Measurements from ENCODE around the gene LARP4B.
A peak's percentile ranks its signal among the peaks of the same experiment; 100 is the strongest.
"Not testable (repeated sequence)": the region's sequence is repeated elsewhere in the genome, so short reads cannot be mapped to it uniquely, and the experiment has no call there.

The LARP4B gene

GRCh38 chr10:786633-787474, 144.7 kb downstream of the LARP4B start:
- no peak for DNase-seq (ENCODE audit: low spot score)

GRCh38 chr10:785861-786214, 145.7 kb downstream of the LARP4B start:
- no peak for DNase-seq (ENCODE audit: low spot score)

DNA sequence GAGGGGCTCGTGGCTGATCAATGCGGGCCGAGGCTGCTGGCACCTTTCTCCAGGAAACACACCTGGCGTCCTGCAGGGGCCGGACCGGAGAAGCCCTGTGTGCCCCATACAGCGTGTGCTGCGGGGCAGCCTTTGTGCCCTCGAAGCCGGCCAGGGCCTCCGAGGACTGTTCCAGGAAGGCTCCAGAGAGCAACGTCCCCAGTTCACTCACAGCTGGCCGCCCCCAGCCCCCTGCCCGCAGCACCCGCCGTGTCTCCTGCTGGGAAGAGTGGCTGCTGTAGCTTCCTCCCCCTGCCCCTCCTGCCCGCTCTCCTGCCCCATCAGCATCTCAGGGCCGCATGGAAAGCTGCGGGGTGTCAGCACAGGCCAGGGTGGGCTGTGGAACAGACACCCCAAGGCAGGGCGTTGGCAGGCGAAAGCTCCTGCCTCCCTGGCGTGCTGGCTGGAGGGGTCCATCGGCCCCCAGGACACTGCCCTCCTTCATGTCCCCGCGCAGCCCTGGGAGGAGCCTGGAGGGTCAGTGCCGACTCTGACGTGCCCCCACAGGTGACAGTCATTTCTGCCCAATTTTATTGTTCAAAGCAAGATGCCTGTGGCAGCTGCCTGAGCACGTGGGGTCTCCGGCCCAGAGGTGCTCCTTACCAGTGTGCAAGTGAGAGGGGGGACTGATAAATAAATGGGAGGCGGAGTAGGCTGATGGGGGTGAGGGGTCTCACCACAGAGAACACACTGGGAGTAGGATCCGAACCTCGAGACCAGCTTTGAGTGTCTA, 146.2 kb downstream of the LARP4B start:
- no peak for DNase-seq (ENCODE audit: low spot score)

- peak; percentile 31 for DNase-seq (ENCODE audit: low spot score)
These were observed 147.0 kb downstream of the LARP4B start for GRCh38 chr10:784403-785088.

DNA sequence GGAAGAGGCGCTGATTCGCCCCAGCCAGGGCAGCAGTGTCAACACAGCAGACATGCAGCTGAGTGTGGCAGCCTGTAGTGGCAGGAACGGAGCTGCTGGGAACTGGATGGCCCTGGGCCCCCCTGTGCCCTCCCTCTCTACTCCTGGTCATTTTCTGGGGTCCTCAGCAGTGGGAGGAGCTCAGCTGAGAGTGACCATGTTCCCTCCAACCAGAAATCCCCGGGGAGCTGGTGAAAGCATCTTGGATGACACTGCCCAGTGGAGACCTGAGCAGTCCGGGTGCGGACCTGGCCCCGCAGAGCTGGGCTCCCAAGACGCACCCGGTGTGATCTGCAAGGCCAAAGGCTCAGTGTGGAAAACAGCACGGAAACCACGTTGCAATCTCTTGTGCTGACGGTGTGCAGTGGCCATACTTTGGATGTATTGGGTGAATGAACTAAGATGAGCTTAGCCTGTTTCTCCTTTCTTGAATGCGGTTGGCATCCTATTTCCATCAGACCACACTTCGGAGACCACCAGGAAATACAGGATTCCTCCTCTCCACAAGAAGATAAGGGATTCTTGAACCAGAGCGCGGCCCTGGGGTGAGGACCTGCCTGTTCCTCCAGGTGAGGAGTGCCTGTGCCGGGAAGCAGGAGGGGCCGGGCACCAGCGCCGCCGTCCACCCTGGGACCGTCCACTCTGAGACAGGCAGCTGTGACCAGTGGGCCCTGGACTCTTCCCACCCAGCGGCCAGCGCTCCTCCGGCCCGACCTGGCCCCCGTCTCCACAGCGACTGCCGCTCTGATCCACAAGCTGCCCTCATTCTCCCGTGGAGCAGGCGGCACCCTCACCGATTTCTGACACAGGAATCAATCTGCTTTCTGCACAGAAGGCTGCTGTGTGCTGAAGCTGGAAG, 148.5 kb downstream of the LARP4B start:
- no peak for DNase-seq (ENCODE audit: low spot score)

- DNase-seq (ENCODE audit: low spot score) = no peak
These were observed 150.7 kb downstream of the LARP4B start for GRCh38 chr10:780536-781524.

- DNase-seq (ENCODE audit: low spot score) = no peak
These were observed 152.7 kb downstream of the LARP4B start for GRCh38 chr10:778626-779330.

DNA sequence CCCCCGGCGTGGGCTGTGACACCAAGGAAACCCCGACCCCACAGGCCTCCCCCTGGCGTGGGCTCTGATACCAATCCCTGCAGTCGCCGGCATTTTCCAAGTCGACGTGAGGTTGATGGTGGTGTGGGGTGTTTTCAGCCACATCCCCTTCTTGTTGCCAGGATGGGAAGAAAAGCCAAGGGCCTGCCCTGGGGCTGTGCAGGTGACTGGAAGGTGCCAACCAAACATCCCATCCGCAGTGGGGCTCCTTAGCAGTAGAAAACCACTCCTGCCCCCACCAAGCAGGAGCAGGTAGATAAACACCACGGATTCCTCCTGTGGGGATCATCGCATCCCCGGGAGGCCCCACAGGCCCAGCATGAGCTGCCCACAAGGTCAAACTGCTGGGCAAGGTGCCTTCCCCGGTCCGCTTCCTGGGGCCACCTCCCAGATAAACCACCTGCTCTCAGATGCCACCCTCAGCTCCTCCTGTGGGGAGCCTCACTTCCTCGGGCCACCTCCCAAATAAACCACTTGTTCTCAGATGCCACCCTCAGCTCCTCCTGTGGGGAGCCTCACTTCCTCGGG, 153.5 kb downstream of the LARP4B start:
- DNase-seq (ENCODE audit: low spot score) = no peak

- no peak for DNase-seq (ENCODE audit: low spot score)
These were observed 154.7 kb downstream of the LARP4B start for GRCh38 chr10:776772-777171.

DNA sequence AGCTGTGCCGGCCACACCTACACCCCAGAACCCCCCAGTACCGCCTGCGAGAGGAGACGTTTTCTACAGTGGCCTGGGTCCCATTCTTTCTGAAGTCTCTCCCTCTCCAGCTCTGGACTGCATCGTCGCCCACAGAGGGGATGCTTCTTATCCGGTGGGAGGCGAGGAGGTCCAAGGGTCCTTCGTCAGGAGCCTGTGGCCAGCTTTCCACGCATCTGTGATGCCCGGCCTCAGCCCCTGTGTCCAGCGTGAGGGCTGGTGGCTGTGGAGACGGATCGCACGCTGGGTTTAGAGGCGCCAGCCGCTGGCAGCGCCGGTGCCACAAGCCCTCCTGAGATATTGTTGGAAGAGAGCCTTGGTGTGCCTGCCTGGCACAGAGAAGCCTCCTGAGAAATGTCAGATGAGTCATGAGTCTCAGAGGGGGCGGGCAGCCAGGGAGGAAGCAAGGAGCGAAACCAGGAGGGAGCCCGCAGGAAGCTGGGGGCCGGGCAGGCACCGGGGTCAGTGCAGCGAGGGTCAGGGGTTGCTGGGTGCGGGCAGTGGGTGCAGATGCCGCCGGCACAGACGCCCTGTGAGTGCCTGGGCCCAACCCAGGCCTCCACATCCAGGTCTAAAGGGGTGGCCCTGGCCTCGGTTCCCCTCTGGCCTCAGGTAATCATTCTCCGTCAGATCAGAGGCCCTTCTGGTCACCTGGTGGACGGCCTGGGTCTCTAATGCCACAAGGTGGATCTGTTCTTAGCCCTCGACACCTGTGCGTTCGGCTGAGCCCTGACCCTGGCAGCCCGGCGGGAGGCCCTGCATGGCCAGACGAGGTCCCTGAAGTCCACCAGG, 156.0 kb downstream of the LARP4B start:
- DNase-seq (ENCODE audit: low spot score) = no peak

DNA sequence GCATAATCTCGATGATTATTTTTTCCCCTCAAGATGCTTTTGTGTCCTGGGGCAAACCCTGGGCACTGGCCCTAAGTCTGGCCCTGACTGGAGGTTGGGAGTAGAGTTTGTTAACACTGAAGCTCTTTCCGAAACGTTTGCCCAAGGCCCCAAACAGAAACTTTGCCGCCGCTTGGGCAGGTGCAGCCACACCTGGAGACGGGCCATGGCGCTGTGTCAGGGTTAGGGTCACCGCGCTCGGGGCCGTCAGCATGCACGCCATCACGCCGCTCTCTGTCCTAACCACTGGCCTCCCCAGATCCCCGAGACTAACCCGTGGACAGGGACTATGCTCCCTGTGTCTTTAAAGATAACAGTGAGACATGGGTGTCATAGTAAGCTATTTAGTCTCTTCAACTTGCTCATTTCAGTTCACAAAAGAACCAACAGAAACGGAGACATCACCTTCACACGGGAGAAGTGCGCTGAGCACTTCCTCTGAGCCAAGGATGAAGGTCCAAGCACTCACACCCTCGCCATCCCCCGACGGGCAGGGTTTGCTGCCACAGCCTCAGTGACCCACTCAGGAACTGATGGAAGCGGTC, 156.8 kb downstream of the LARP4B start:
- DNase-seq (ENCODE audit: low spot score) = no peak

DNA sequence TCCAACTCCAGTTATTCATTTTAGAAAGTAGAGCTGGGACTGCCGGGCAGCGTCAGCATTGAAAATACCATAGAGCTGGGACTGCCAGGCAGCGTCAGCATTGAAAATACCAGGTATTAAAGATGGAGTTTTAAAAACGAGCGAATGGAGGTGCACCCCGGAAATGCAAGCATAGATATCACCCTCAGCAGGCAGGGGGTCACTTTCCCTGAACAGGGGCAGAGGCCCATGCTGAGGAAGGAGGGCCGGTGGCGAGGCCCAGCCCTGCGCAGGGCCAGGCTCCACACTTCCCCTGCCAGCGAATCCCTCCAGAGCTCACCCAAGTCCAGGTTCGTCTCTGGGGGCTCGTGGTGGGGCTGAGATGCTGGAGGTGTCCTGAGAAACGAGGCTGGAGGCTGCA, 157.3 kb downstream of the LARP4B start:
- DNase-seq (ENCODE audit: low spot score) = no peak

- no peak for DNase-seq (ENCODE audit: low spot score)
These were observed 157.8 kb downstream of the LARP4B start for GRCh38 chr10:773562-774161.

- DNase-seq (ENCODE audit: low spot score) = no peak
These were observed 159.3 kb downstream of the LARP4B start for GRCh38 chr10:772227-772637.

DNA sequence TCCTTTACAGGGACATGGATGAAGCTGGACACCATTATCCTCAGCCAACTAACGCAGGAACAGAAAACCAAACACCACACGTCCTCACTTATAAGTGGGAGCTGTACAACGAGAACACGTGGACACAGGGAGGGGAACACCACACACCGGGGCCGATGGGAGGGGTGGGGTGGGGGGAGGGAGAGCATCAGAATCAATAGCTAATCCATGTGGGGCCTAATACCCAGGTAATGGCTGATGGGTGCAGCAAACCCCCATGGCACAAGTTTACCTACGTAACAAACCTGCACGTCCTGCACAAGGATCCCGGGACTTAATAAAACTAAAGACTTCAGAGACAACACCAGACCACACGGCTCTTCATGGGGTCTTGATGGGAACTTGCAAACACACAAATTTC, 159.9 kb downstream of the LARP4B start:
- no peak for DNase-seq (ENCODE audit: low spot score)

- DNase-seq (ENCODE audit: low spot score) = no peak
These were observed 160.5 kb downstream of the LARP4B start for GRCh38 chr10:770975-771374.

- DNase-seq (ENCODE audit: low spot score) = not testable (repeated sequence)
These were observed 161.3 kb downstream of the LARP4B start for GRCh38 chr10:770048-770712.

Data from globus pallidus (tissue), 1 donor.